Stimulated activated CD8-positive, alpha-beta memory T cell treated with anti-CD3 and anti-CD28 coated beads, Interleukin-12 subunit alpha, Interleukin-12 subunit beta, amount 100 ng/mL, for 24 hours (primary cell): ENCODE results near the gene DDX54.
"Not testable (repeated sequence)": the region's sequence is repeated elsewhere in the genome, so short reads cannot be mapped to it uniquely, and the experiment has no call there.

Experiments
- DNase-seq: peaks from one replicate; pipeline ENCODE4 v3.0.0-alpha.2; 2020; ENCODE audit errors: extremely low read depth

DDX54 gene

GRCh38 chr12:113216027-113216426 lies 30.7 kb upstream of the DDX54 start:
- no peak for DNase-seq

DNA sequence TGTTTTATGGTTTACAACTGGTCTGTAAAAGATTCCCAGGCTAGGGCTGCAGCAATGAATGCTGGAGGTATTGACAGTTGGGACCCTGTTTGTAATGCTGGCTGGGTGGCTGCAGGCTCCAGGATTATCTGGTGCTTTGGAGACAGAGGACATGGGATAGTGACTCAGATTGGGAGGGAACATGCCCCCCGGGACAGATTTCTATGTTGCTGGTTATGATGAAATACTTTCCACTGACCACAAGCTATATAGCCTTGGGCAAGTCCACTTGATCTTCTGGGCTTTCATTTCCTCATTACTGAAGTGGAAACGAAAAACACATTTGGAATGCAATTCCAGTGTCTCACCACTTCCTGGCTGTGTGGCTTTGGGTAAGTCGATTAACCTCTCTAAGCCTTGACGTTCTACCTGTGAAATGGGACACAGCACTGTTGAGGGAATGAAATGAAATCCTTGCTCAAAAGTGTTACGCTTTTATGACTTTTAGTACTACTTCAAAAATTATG lies 29.7 kb upstream of the DDX54 start:
- DNase-seq, result no peak

DNA sequence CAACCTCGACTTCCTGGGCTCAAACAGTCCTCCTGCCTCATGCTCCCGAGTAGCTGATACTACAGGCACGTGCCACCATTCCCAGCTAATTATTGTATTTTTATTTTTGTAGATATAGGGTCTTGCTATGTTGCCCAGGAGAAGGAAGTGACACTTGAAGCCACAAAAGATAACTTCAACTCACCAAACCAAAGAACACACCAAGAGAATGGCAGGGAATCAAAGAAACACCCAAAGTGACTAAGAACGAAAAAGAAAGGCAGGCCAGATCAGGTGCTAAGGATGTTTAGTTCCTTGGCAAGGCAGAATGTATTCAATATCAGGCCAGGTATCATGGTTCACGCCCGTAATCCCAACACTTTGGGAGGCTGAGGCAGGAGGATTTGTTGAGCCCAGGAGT lies 25.9 kb upstream of the DDX54 start:
- no peak for DNase-seq

DNA sequence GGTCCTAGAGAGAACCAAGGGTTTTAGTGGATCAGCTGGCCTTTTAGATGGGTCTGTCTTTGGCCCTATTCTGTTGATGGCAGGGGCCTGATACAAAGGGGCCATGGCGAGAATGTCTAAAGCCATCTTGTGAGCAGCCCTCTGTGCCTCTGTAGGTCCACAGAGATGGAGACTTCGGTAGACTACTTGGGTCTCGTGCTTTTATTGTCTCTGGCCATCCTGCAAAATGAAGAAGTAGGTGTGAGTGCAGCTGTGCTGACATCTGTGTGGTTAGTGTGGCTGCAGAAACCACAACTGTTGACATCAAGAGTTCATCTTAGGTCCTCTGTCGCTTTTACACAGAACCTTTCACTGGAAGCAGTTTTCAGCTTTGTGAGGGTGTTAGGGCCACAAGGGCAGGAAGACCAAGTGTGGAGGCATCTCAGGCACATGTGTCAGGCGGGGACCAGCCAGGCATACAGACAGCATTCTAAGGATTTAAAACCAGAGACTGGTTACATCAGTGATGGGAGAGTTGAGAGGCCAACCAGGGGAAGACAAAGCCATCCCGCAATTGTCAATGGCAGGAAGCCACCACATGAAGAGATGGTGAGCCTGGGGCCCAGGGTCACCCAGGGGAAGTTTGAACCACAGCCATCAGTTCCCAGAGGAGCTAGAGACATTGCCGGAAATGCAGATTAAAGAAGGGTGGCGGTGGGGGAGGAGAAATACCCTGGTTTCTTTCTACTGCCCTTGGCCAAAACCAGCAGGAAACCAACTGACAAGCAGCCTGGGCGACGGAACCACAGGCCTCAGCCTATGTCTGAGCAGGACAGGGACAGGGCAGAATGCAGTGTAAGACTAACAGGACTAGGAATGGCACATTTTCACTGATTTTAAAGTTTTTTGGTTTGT lies 23.0 kb upstream of the DDX54 start:
- DNase-seq, result no peak

DNA sequence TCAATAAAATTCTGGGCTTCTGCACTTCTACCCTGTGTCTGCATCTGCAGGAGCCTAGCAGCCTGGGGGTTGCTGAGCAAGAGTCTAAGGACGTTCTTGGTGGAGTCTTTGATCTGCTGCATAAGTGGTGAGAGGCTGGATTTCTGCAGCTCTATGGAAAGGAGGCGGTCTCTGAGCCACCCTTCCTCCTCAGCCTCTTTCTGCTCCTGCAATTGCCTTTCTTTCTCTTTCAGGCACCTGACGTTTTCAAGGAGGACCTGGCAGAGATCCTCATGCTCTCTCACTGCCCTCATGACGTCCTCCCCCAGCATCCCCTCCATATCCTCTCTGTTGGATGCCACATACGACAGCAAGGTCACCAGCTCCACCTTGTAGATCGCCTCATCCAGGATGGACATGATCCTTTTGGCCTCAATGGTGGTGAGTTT lies 22.3 kb upstream of the DDX54 start:
- DNase-seq, result no peak

- not testable (repeated sequence) for DNase-seq
Observed at GRCh38 chr12:113206802-113207201, 21.5 kb upstream of the DDX54 start.

DNA sequence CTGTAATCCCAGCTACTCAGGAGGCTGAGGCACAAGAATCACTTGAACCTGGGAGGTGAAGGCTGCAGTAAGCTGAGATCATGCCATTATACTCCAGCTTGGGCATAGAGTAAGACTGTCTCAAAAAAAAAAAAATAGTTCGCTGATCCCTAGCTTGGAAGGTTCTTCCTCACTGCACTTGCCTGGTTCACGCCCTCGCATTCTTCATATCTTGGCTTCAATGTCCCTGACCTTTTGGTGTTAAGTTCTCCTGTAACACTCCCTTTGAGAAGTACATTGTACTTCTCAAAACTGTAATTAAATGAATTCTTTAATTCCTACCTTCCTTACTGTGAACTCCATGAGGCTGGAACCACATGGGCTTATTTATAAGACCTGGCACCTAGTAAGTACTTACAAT lies 19.5 kb upstream of the DDX54 start:
- DNase-seq, result no peak

GRCh38 chr12:113203852-113204760 lies 18.8 kb upstream of the DDX54 start:
- no peak for DNase-seq

GRCh38 chr12:113202300-113203075 lies 17.2 kb upstream of the DDX54 start:
- DNase-seq, result no peak

DNA sequence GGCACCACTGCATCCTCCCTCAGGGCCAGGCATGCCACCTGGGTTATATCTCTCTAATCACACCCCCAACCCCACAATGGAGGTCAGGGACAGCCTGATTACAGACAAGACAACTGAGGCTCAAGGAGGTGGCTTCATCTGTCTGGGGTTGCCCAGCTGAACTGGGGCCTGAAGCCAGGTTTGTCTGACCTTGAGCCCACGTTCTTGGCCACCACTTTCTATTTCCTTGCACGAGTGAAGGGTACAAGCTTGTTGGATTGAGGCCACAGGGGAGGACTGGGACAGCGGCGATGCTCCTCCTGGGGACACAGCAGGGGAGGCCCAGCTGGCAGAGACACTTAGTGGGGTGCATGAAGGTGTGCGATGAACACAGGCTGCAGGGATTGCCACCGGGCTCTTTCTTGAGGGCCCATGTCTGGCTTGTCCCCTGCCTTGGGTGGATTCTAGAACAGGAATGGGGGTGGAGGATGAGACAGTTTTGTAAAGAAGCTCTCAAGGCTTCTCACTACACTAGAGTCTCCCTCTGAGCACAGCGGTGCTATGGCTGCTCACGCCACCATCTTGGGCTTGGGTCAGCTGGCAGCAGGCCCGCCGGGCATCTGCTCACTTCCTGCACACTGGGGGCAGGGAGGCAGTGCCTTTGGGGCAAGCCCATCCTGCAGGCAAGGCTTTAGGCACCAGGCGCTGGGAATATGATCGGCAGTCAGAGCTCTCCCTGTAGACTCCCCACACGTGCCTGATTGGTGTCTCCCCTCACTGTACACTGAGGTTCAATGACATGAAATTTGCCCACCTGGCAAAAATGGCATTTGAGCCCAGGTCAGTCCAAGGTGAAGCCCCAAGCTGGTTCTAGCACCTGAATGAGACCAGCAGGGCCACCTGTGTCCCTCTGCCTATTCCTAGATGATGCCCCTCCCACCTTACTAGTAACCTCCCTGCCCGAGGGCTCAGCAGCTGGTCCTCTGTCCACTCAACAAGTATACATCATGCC lies 16.2 kb upstream of the DDX54 start:
- no peak for DNase-seq

GRCh38 chr12:113200021-113200797 lies 14.9 kb upstream of the DDX54 start:
- DNase-seq, result no peak

- DNase-seq, result no peak
Observed at GRCh38 chr12:113198296-113198695, 13.0 kb upstream of the DDX54 start.

GRCh38 chr12:113197518-113198077 lies 12.3 kb upstream of the DDX54 start:
- no peak for DNase-seq

- DNase-seq, result no peak
Observed at GRCh38 chr12:113196990-113197389, 11.7 kb upstream of the DDX54 start.

- no peak for DNase-seq
Observed at GRCh38 chr12:113196582-113196981, 11.3 kb upstream of the DDX54 start.

DNA sequence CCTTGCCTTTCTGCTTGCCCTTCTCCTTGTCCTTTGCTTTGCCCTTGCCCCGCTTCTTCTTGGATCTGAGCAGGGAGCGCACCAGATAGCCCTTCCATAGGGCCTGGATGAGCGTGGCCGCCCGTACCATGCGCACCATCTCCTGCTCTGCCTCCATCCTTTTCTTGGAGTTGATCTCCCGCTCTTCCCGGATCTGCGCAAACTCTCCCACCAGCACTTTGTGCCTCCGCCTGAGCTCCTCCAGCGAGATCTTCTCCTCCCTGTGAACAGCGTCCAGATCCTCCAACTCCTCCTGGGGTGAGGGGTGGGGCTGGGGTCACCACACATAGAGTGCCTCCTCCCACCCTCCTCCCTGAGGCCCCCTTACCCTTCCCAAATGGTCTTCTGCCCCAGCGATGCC lies 10.3 kb upstream of the DDX54 start:
- DNase-seq, result no peak

- DNase-seq, result no peak
Observed at GRCh38 chr12:113194971-113195391, 9.7 kb upstream of the DDX54 start.

DNA sequence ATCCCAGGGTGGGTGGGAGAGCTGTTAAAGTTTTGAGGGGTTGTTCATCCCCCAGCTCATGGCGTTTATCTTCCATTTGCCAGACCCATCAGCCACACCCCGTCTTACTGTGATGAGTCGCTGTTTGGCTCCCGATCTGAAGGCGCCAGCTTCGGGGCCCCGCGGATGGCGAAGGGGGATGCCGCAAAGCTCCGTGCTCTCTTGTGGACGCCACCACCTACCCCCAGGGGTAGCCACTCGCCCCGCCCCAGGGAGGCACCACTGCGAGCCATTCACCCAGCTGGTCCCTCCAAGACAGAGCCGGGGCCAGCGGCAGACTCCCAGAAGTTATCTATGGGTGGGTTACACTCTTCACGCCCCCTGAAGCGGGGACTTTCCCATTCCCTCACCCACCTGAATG lies 5.9 kb upstream of the DDX54 start:
- DNase-seq, result no peak

DNA sequence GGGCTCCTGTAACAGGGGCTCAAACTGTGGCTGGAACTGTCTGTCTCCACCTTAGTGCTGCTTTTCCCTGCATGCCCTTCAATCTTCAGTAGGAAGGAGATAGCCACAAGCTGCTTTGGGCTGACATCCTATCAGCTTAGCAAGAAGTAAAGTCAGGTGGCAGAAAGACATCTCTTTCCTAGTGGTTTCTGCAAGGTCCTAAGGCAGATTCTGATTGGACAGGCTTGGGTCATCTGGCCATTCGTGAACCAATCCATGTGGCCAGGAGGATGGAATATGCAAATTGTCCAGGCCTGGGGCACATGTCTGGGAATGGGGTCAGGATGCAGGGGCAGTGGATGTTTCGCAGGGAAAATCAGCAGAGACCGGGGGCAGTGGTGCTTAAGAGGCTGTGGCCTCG lies 5.5 kb upstream of the DDX54 start:
- no peak for DNase-seq
